CD4-positive, alpha-beta T cell treated with Interleukin-6 at 100 ng/mL for 8 hours (primary cell): Measurements from ENCODE around the gene TRIM41.
"Not testable (repeated sequence)": the region's sequence is repeated elsewhere in the genome, so short reads cannot be mapped to it uniquely, and the experiment has no call there.

Experiments
- DNase-seq: peaks from one replicate; pipeline ENCODE4 v3.0.0-alpha.2; 2020; ENCODE audit warnings: mixed read lengths, low spot score

The TRIM41 gene

GRCh38 chr5:181223058-181223728 lies at the start of gene TRIM41:
TRIM41 (plus strand) TSS chr5:181223281; CDS start chr5:181224000, 719 bp downstream.
- peak; percentile 98 for DNase-seq

DNA sequence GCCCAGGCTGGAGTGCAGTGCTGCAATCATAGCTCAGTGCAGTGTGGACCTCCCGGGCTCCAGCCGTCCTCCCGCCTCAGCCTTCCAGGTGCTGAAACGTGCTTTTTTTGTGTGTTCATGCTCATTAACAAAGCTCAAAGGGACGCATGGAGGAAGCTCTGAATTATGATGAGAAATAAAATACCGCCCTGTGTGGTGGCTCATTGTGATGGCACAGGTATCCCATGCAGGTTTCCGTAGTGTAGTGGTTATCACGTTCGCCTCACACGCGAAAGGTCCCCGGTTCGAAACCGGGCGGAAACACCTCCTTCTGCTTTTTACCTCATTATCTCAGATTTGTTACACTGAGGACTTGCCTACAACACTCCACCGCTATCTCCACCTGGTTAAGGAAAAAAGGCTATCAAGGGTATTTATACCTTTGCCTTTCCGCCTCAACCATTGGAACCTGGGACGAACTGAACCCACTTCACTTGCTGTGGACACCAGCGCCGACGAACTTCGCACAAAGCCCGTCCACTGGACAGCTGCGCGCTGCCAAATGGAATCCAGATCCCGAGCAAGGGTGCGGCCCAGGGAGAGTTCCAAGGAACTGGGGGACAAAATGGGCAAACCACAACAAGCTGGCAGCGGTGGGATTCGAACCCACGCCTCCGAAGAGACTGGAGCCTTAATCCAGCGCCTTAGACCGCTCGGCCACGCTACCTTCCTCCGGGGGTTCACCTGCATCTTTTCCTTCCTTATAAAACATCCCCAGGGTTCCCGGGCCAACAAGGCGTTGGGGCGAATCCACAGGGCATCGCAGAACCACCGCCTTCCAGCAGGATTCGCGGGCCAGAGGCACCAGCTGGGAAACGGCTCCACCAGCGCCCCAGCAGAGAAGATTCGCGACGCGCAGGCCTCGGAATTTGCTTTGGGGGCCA lies 49.4 kb upstream of the TRIM41 start:
- DNase-seq, result peak; percentile 23

GRCh38 chr5:181176254-181176952 lies 46.7 kb upstream of the TRIM41 start:
- DNase-seq, result no peak

DNA sequence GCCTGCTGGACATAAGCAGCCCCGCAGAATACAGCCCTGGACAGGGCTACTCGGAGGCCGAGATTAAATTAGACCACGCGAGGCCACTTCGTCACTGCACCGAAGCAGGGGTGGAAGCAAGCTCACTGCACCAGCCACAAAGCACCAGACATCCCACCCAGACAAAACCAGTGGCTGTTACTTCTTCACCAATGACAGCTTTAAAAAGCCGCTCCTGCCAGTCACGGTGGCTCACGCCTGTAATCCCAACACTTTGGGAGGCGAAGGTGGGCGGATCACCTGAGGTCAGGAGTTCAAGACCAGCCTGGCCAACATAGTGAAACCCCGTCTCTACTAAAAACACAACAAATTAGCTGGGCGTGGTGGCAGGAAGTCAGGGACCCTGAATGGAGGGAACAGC lies 45.5 kb upstream of the TRIM41 start:
- DNase-seq, result not testable (repeated sequence)

DNA sequence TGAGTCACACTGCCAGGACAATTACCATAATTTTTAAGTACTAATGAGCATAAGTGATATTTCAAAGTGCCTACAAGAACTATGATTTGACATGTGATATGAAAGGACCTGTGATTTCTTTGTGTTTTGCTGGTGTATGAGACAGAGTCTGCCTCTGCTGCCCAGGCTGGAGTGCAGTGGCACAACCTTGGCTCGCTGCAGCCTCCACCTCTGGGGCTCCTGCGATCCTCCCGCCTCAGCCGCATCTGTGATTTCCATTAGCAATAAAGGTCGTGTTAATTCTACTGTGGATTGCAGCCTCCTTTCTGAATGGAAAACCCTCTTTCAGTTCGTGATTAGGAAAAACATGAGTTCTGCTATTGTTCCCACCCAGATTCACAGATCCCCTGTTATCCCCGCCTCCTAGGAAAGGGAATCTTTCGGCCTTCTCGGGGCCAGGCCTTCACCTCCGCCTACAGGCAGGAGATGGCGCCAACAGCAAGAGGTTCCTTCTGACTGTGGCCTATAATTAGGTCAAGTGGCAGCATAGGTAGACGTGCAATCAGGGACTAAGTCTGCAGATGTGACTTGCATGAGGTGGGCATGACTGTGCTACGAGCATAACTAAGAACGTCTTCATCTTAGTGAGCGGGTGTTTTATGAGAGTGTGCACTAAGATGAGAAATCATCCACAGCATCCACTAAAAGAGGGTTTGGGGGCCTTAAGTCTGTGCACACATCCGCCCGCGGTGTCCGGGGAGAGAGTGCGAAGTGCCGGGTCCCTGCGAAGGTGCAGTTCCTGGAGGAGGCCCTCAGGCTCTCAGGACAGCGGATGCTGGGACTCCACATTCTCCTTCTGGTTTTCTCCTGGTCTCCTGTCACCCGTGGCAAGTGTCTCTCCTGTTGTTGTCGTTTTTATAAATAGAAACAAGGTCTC lies 41.2 kb upstream of the TRIM41 start:
- peak; percentile 77 for DNase-seq

GRCh38 chr5:181182651-181183050 lies 40.4 kb upstream of the TRIM41 start:
- DNase-seq, result no peak

- no peak for DNase-seq
Observed at GRCh38 chr5:181184845-181185216, 38.2 kb upstream of the TRIM41 start.

- no peak for DNase-seq
Observed at GRCh38 chr5:181185560-181185959, 37.5 kb upstream of the TRIM41 start.

- DNase-seq, result no peak
Observed at GRCh38 chr5:181186022-181186421, 37.1 kb upstream of the TRIM41 start.

GRCh38 chr5:181186986-181187499 lies 36.0 kb upstream of the TRIM41 start:
- DNase-seq, result no peak

- no peak for DNase-seq
Observed at GRCh38 chr5:181187500-181188213, 35.4 kb upstream of the TRIM41 start.

GRCh38 chr5:181188700-181189362 lies 34.2 kb upstream of the TRIM41 start:
- peak; percentile 78 for DNase-seq

GRCh38 chr5:181189363-181189961 lies 33.6 kb upstream of the TRIM41 start:
- peak; percentile 59 for DNase-seq

- peak; percentile 13 for DNase-seq
Observed at GRCh38 chr5:181189962-181190710, 32.9 kb upstream of the TRIM41 start.

DNA sequence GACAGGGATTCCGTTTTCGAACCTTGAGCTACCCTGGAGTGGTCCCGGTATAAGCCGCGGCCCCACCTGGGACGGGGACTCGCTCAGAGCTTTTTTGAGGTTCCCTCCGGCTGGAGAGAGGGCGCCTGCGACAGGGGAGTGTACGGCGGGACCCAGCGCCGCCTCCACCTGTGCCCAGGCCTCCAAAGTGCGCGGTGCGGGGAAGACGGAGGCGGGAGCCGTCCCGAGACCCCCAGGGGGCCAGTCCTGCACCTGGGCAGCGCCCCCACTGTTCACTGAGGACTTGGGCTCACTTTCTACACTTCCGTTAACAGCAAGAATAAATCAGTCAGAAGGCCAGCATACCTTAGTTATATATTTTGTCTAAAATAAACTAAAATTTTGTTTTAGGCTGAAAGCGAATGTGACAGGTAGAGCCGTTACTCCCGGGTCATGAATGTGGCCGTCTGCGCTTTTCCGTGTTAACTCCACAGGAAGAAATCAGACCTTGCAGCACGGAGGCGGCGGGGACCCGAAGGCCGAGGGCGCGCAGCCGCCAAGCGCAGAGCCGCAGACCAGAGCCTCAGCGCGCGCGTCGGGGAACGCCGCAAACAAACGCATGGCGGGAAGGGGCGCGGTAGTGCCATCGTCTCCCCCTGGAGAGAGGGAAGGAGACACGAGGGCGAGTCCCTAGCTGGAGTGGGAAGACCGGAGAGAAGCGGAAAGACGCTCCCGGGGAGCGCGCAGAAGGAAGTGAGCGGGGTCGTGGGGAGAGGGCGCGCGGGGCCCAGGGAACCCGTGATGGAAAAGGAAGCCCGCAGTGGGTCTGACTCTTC lies 32.2 kb upstream of the TRIM41 start:
- peak; percentile 31 for DNase-seq

- peak; percentile 94 for DNase-seq
Observed at GRCh38 chr5:181191526-181192336, 31.4 kb upstream of the TRIM41 start.
